Stomach (tissue), 9 donors: ENCODE measurements around the gene PDE8A. TPM values are rescaled to one million over a fixed set of nuclear protein-coding genes. Genes with fewer than 3 reads are reported as not detected.

ENCODE experiments used
- DNase-seq, 2 donors: peaks; one replicate each; pipeline versions ENCODE4 v3.0.0 to v3.0.0-alpha.2; 2013 to 2019
- H3K27ac ChIP-seq, 5 donors: fragments of 200-600 bp in 4 of 5; sonication (generic) in 4 of 5; one replicate each; pipeline ENCODE4 v1.5.1; 2013 to 2019; ENCODE audit warnings: mild to moderate bottlenecking in 1 of 5, moderate library complexity in 1 of 5
- H3K27me3 ChIP-seq, 3 donors: fragments of 200-600 bp; sonication (generic); one replicate each; pipeline ENCODE4 v1.5.1; 2017 to 2019; ENCODE audit warnings: mixed run types in 1 of 3
- H3K36me3 ChIP-seq, 4 donors: fragments of 200-600 bp; sonication (generic); 1 replicate in 3 of 4; 2 replicates in 1 of 4; pipeline ENCODE4 v1.5.1; 2016 to 2019
- H3K4me1 ChIP-seq, 4 donors: fragments of 200-600 bp; sonication (generic); one replicate each; pipeline ENCODE4 v1.5.1; 2016 to 2019
- H3K4me3 ChIP-seq, 4 donors: fragments of 200-600 bp; sonication (generic) in 3 of 4; one replicate each; pipeline ENCODE4 v1.5.1; 2016 to 2019; ENCODE audit warnings: mild to moderate bottlenecking in 1 of 4
- H3K9me3 ChIP-seq, 4 donors: fragments of 200-600 bp; sonication (generic); one replicate each; pipeline ENCODE4 v1.5.1; 2016 to 2019
- CTCF ChIP-seq, 7 experiments: fragments of 450-650 bp in 4 of 7; fragments of 200-600 bp in 3 of 7; sonication (generic) in 3 of 7; IDR thresholded peaks; one replicate each; pipeline ENCODE4 v1.5.1; 2016 to 2019; ENCODE audit warnings: antibody characterized with exemption in 7 of 7, control low read depth in 2 of 7, mild to moderate bottlenecking in 1 of 7
- EP300 ChIP-seq: sonication (generic); formaldehyde crosslinking; IDR thresholded peaks from one replicate; pipeline ENCODE4 v1.6.1; 2017; ENCODE audit warnings: antibody characterized with exemption
- POLR2A ChIP-seq, 4 donors: fragments of 450-650 bp; IDR thresholded peaks; one replicate each; pipeline ENCODE4 v1.6.1; 2016; ENCODE audit warnings: antibody characterized with exemption in 4 of 4, control low read depth in 2 of 4, mild to moderate bottlenecking in 1 of 4, moderate library complexity in 1 of 4
- POLR2AphosphoS5 ChIP-seq, 3 donors: sonication (generic); formaldehyde crosslinking; IDR thresholded peaks; one replicate each; pipeline ENCODE4 v1.6.1; 2016; ENCODE audit warnings: antibody characterized with exemption in 3 of 3
- WGBS, 5 donors: extraction: QIAGEN DNeasy Blood & Tissue Kit in 3 of 5; methylation state at CpG; one replicate each; pipeline versions ENCODE4 v1.1.5 to v1.1.7; 2013 to 2018; 5-methylcytosine and 5-hydroxymethylcytosine counted together
- intact Hi-C: fragments of 100-400 bp; cut with DNase I; formaldehyde crosslinking; loops from one replicate; pipeline ENCODE4 v1.15.1; 2023; ENCODE audit warnings: low total_unique reads
- polyA plus RNA-seq, 3 donors: library from polyadenylated mRNA; stranded (reverse); fragments of 200-250 nt; gene quantifications; one replicate each; pipeline ENCODE4 v1.2.3, GENCODE V29; 2013
- total RNA-seq, 5 donors: library from RNA; depleted of rRNA; stranded (reverse); fragments of >200 nt; gene quantifications; one replicate each; pipeline versions ENCODE4 v1.1.0 to v1.2.3, GENCODE V29; 2014 to 2016
- donor health status: healthy with polysubstance abuse.
- donor health status: Bipolar disorder and iron deficiency.
- donor health status: healthy.

PDE8A gene
- total and polyA plus RNA-seq, 8 donors, result 15.6 to 85.9 (median 38.3) TPM

- H3K9me3 ChIP-seq, result no peaks in the 10 kb centered on the region
- TF ChIP-seq EP300, result no peak
- no peak for TF ChIP-seq CTCF (IDR thresholded peaks at IDR 0.05)
- TF ChIP-seq POLR2A (IDR thresholded peaks at IDR 0.05), result no peak
- TF ChIP-seq POLR2AphosphoS5 (IDR thresholded peaks at IDR 0.05), result peak in 1 of 3 donors; percentile 12
- H3K27me3 ChIP-seq, result no peaks in the 10 kb centered on the region
- peak overlapping the region; percentile 52 to 78 (median 54) for H3K27ac ChIP-seq
- no peak overlapping the region for H3K4me3 ChIP-seq
- H3K4me1 ChIP-seq, result peaks cover 28 to 61% (median 45%) of the 10 kb centered on the region in 4 donors
- peak in 1 of 2 donors; percentile 44 for DNase-seq
- no peaks in the 10 kb centered on the region for H3K36me3 ChIP-seq
- intact Hi-C loops, result no loop called here
Measured at GRCh38 chr15:85000189-85000864, 18.7 kb downstream of the PDE8A start.

- H3K4me1 ChIP-seq, result peaks cover 28 to 67% (median 47%) of the 10 kb centered on the region in 4 donors
- peak overlapping the region in 4 of 5 donors; percentile 52 to 78 (median 53) for H3K27ac ChIP-seq
- DNase-seq, result no peak
- no peaks in the 10 kb centered on the region for H3K9me3 ChIP-seq
- no peaks in the 10 kb centered on the region for H3K36me3 ChIP-seq
- WGBS, 5 donors, result 27 to 65% (median 37%) methylated on average over 5 of the region's 5 CpGs
- intact Hi-C loops, result no loop called here
- H3K4me3 ChIP-seq, result no peak overlapping the region
- TF ChIP-seq EP300, result no peak
- TF ChIP-seq POLR2AphosphoS5 (IDR thresholded peaks at IDR 0.05), result no peak
- no peaks in the 10 kb centered on the region for H3K27me3 ChIP-seq
Measured at GRCh38 chr15:85000937-85001336, 19.3 kb downstream of the PDE8A start.

- DNase-seq, result no peak
- peaks cover 40 to 83% (median 59%) of the 10 kb centered on the region in 4 donors for H3K4me1 ChIP-seq
- H3K27me3 ChIP-seq, result no peaks in the 10 kb centered on the region
- H3K36me3 ChIP-seq, result no peaks in the 10 kb centered on the region
- H3K4me3 ChIP-seq, result no peak overlapping the region
- no peaks in the 10 kb centered on the region for H3K9me3 ChIP-seq
- intact Hi-C loops, result no loop called here
- no peak overlapping the region for H3K27ac ChIP-seq
- WGBS, 5 donors, result 69 to 84% (median 80%) methylated on average over 4 of the region's 4 CpGs
- TF ChIP-seq POLR2A (IDR thresholded peaks at IDR 0.05) (no peak), CTCF (IDR thresholded peaks at IDR 0.05) (no peak), EP300 (no peak)
Measured at GRCh38 chr15:85002517-85002916, 20.9 kb downstream of the PDE8A start.

GRCh38 chr15:85003593-85004312 is 22.1 kb downstream of the PDE8A start:
- Histone ChIP-seq H3K9me3 (no peaks in the 10 kb centered on the region), H3K27ac (peak overlapping the region in 1 of 5 donors; percentile 34), H3K36me3 (no peaks in the 10 kb centered on the region), H3K27me3 (no peaks in the 10 kb centered on the region), H3K4me3 (no peak overlapping the region), H3K4me1 (peaks cover 51 to 88% (median 69%) of the 10 kb centered on the region in 4 donors)
- TF ChIP-seq POLR2A (IDR thresholded peaks at IDR 0.05), result no peak
- no peak for TF ChIP-seq EP300
- no peak for TF ChIP-seq POLR2AphosphoS5 (IDR thresholded peaks at IDR 0.05)
- TF ChIP-seq CTCF (IDR thresholded peaks at IDR 0.05), result no peak
- DNase-seq, result no peak
- 72 to 95% (median 90%) methylated on average over 3 of the region's 3 CpGs for WGBS, 5 donors
- intact Hi-C loops, result no loop called here
